Cardiac fibroblast (primary cell): ENCODE measurements around the gene ESAM.

Experiments used
- DNase-seq, 2 donors: peaks; one replicate each; pipeline versions ENCODE4 v3.0.0 to v3.0.0-alpha.2; 2010; ENCODE audit warnings: low read depth in 2 of 2
- H3K4me3 ChIP-seq, 2 donors: replicated peaks in 1 of 2; 1 replicate in 1 of 2; 2 replicates in 1 of 2; pipeline ENCODE4 v1.5.1; 2011; ENCODE audit warnings: low read depth in 2 of 2, low read length in 2 of 2, mild to moderate bottlenecking in 2 of 2, moderate library complexity in 1 of 2
- TF ChIP-seq, protein P1 (sequence below): IDR thresholded peaks from one replicate; pipeline ENCODE4 v1.5.1; 2011; ENCODE audit warnings: low read depth, mild to moderate bottlenecking, low read length, inconsistent platforms

Gene ESAM

GRCh38 chr11:124752471-124753102 is 9.5 kb downstream of the ESAM start:
- no peak overlapping the region for H3K4me3 ChIP-seq
- DNase-seq: no peak
- TF ChIP-seq, protein P1, sequence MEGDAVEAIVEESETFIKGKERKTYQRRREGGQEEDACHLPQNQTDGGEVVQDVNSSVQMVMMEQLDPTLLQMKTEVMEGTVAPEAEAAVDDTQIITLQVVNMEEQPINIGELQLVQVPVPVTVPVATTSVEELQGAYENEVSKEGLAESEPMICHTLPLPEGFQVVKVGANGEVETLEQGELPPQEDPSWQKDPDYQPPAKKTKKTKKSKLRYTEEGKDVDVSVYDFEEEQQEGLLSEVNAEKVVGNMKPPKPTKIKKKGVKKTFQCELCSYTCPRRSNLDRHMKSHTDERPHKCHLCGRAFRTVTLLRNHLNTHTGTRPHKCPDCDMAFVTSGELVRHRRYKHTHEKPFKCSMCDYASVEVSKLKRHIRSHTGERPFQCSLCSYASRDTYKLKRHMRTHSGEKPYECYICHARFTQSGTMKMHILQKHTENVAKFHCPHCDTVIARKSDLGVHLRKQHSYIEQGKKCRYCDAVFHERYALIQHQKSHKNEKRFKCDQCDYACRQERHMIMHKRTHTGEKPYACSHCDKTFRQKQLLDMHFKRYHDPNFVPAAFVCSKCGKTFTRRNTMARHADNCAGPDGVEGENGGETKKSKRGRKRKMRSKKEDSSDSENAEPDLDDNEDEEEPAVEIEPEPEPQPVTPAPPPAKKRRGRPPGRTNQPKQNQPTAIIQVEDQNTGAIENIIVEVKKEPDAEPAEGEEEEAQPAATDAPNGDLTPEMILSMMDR: no peak

- no peak for DNase-seq
- TF ChIP-seq, protein P1: no peak
- no peak within 1 kb of the TSS for H3K4me3 ChIP-seq
These were observed 10.2 kb downstream of the ESAM start, which contains the start of gene VSIG2 for GRCh38 chr11:124751741-124752470. Gene VSIG2, minus strand, starts transcription at chr11:124752255. Its CDS starts 118 bp downstream, at chr11:124752137.

DNA sequence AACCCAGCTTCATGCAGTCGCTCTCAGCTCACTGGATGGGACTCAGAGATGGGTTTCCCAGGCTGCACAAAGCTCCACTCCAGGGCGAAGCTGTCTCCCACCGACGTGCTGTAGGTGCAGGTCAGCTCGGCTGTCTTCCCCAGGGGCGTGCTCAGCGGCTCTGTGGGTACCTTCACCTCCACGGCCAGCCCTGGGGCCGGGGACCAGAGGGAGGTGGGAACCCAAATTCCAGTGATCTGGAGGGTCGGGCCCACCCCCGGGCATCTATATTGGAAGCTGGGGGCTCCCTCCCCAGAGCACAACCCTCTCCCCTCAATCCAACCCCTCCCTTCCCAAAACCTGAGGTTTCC is 10.7 kb downstream of the ESAM start:
- H3K4me3 ChIP-seq: no peak overlapping the region
- TF ChIP-seq, protein P1: no peak
- no peak for DNase-seq

DNA sequence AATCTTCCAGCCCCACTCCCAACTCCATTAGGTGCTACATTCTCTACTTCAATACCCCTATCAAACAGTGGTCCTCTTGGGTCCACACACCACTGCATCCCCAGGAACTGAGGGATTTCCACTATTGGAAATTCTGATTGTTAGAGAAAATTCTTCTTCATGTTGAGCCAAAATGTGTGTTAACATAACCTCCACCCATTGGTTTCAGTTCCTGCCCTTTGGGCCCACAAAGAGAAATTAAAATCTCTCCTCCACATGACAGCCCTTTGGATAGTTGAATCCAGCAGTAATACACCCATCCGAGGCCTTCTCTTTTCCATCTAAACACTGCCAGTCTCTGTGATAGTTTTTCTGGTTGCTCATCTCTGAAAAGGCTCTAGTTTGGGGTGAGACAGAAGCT is 12.2 kb downstream of the ESAM start:
- TF ChIP-seq, protein P1: no peak
- no peak for DNase-seq
- H3K4me3 ChIP-seq: no peak overlapping the region

DNA sequence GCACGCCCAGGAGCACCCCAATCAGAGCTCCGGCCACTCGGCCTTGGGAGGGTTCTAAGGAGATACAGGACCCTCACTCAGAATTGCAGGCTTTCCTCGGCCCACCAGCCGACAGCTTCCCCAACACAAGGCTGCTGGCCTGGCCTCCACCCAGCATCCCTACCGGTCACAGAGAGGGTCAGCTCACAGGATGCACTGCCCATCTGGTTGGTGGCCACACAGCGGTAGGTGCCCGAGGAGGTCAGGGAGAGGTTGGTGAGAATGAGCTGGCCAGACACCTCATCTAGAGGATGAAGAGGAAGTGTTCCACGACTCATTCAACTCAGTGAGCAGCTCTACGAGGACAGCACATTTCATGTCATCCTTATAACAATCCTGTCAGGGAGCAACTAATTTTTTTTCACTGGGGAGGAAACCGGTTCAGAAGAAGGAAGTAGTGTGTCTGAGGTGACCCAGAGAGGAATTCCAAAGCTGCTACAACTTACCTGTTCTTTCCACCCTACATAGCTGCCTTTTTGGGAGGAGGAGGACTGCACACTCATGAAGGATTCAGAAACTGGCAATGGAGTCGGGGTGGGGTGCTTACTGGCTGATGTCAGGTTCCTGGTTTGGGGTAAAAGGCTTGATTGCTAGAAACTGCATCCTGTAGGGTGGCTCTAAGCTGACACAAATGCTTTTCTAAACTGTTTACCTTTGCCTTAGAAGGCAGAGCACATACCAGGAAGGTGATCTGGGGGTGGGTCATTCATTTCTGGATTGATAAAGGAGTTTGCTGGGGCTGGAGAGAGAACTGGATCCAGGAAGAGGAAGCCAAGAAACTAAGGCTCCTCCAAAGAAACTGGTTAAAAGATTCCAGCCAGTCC is 13.4 kb downstream of the ESAM start:
- peak in 1 of 2 donors; percentile 32 for DNase-seq
- no peak overlapping the region for H3K4me3 ChIP-seq
- TF ChIP-seq, protein P1: no peak

GRCh38 chr11:124748100-124748418 is 14.0 kb downstream of the ESAM start:
- DNase-seq: no peak
- no peak overlapping the region for H3K4me3 ChIP-seq
- TF ChIP-seq, protein P1: no peak
